GM19240 (cell line): ENCODE measurements around the gene SPCS1.
"Not testable (repeated sequence)": the region's sequence is repeated elsewhere in the genome, so short reads cannot be mapped to it uniquely, and the experiment has no call there.

Experiments used
- DNase-seq: peaks from one replicate; pipeline ENCODE4 v3.0.0; 2011; ENCODE audit warnings: low spot score; ENCODE audit not compliant: insufficient read length

The SPCS1 gene

GRCh38 chr3:52705688-52706686, at the start of gene SPCS1, which contains the start of gene GLT8D1:
TSS of gene SPCS1 (plus strand) at chr3:52706106. CDS start at chr3:52706247, 141 bp downstream.
TSS of gene GLT8D1 (minus strand) at chr3:52705791. CDS start at chr3:52700460, 5,331 bp downstream.
- no peak for DNase-seq

GRCh38 chr3:52660046-52660445, 45.9 kb upstream of the SPCS1 start:
- no peak for DNase-seq

- DNase-seq = no peak
Observed at GRCh38 chr3:52663098-52663497, 42.8 kb upstream of the SPCS1 start.

- DNase-seq = peak; percentile 14
Observed at GRCh38 chr3:52670621-52671521, 35.0 kb upstream of the SPCS1 start.

- DNase-seq = no peak
Observed at GRCh38 chr3:52671676-52672075, 34.2 kb upstream of the SPCS1 start.

- not testable (repeated sequence) for DNase-seq
Observed at GRCh38 chr3:52676201-52676600, 29.7 kb upstream of the SPCS1 start.

GRCh38 chr3:52678265-52679198, 27.4 kb upstream of the SPCS1 start:
- no peak for DNase-seq

- DNase-seq = no peak
Observed at GRCh38 chr3:52679199-52679538, 26.7 kb upstream of the SPCS1 start.

GRCh38 chr3:52679811-52680210, 26.1 kb upstream of the SPCS1 start:
- no peak for DNase-seq

- no peak for DNase-seq
Observed at GRCh38 chr3:52681596-52681995, 24.3 kb upstream of the SPCS1 start.

GRCh38 chr3:52682016-52682415, 23.9 kb upstream of the SPCS1 start:
- DNase-seq = no peak

GRCh38 chr3:52683611-52684010, 22.3 kb upstream of the SPCS1 start:
- no peak for DNase-seq

GRCh38 chr3:52684184-52684583, 21.7 kb upstream of the SPCS1 start:
- no peak for DNase-seq

GRCh38 chr3:52685285-52685708, 20.6 kb upstream of the SPCS1 start:
- peak; percentile 87 for DNase-seq

- peak; percentile 86 for DNase-seq
Observed at GRCh38 chr3:52685709-52686691, 19.9 kb upstream of the SPCS1 start, which contains the start of the genes GNL3 and PBRM1. TSS of gene GNL3 (plus strand) at chr3:52686032. CDS start at chr3:52686093, 61 bp downstream. TSS of gene PBRM1 (minus strand) at chr3:52685913.

GRCh38 chr3:52688266-52688665, 17.6 kb upstream of the SPCS1 start:
- DNase-seq = no peak

GRCh38 chr3:52689151-52689550, 16.8 kb upstream of the SPCS1 start:
- no peak for DNase-seq

GRCh38 chr3:52690560-52690959, 15.3 kb upstream of the SPCS1 start:
- no peak for DNase-seq

- no peak for DNase-seq
Observed at GRCh38 chr3:52693071-52693470, 12.8 kb upstream of the SPCS1 start.
